ENCODE results near the gene TMEM120B. TPM values are rescaled to one million over a fixed set of nuclear protein-coding genes. Genes with fewer than 3 reads are reported as not detected.

TMEM120B gene
- total and polyA plus RNA-seq, 4 donors: 1.5 to 12.0 (median 9.1) TPM

GRCh38 chr12:121776190-121777098 lies 63.9 kb downstream of the TMEM120B start:
- ATAC-seq (ENCODE audit: low FRiP score): peak; percentile 73

GRCh38 chr12:121778567-121779421 lies 66.2 kb downstream of the TMEM120B start:
- intact Hi-C loops (cut with DNase I): loop anchor here (5.0 kb wide), 1 partner anchor 34 kb away; no protein-coding TSS in a partner anchor
- Histone ChIP-seq H3K4me3 (ENCODE audit: low read length in 2 of 2) (no peak overlapping the region), H3K36me3 (ENCODE audit: control insufficient read depth in 1 of 2, insufficient read depth in 2 of 2, low read length in 1 of 2) (no peaks in the 10 kb centered on the region), H3K4me1 (ENCODE audit: control insufficient read depth in 1 of 2, insufficient read depth in 2 of 2, low read length in 2 of 2) (no peaks in the 10 kb centered on the region), H3K9me3 (ENCODE audit: control insufficient read depth, low read length) (no peaks in the 10 kb centered on the region), H3K27me3 (ENCODE audit: control insufficient read depth in 1 of 2, insufficient read depth in 2 of 2, low read length in 1 of 2) (no peaks in the 10 kb centered on the region), H3K27ac (ENCODE audit: low read depth in 1 of 2, low read length in 2 of 2) (no peak overlapping the region)
- whole genome bisulfite sequencing, 2 donors: 80 to 83% methylated on average over 17 of the region's 17 CpGs
- ATAC-seq (ENCODE audit: low FRiP score) (no peak), DNase-seq (no peak)

More at GRCh38 chr12:121776190-121777098, 63.9 kb downstream of the TMEM120B start:
- peak; percentile 87 to 96 for DNase-seq
- Histone ChIP-seq H3K4me1 (ENCODE audit: control insufficient read depth in 1 of 2, insufficient read depth in 2 of 2, low read length in 2 of 2) (no peaks in the 10 kb centered on the region), H3K27ac (ENCODE audit: low read depth in 1 of 2, low read length in 2 of 2) (no peak overlapping the region), H3K36me3 (ENCODE audit: control insufficient read depth in 1 of 2, insufficient read depth in 2 of 2, low read length in 1 of 2) (no peaks in the 10 kb centered on the region), H3K27me3 (ENCODE audit: control insufficient read depth in 1 of 2, insufficient read depth in 2 of 2, low read length in 1 of 2) (no peaks in the 10 kb centered on the region), H3K9me3 (ENCODE audit: control insufficient read depth, low read length) (no peaks in the 10 kb centered on the region), H3K4me3 (ENCODE audit: low read length in 2 of 2) (no peak overlapping the region)
- 34 to 36% methylated on average over 24 of the region's 24 CpGs for WGBS, 2 donors
- intact Hi-C loops (cut with DNase I): loop anchor here (5.0 kb wide), 1 partner anchor 36 kb away; no protein-coding TSS in a partner anchor

GRCh38 chr12:121779422-121779895 lies 66.9 kb downstream of the TMEM120B start:
- ATAC-seq (ENCODE audit: low FRiP score) (no peak), DNase-seq (no peak)
- H3K27ac ChIP-seq (ENCODE audit: low read depth in 1 of 2, low read length in 2 of 2): no peak overlapping the region
- intact Hi-C loops (cut with DNase I): loop anchor here (5.0 kb wide), 1 partner anchor 33 kb away; no protein-coding TSS in a partner anchor
- H3K27me3 ChIP-seq (ENCODE audit: control insufficient read depth in 1 of 2, insufficient read depth in 2 of 2, low read length in 1 of 2): no peaks in the 10 kb centered on the region
- H3K4me1 ChIP-seq (ENCODE audit: control insufficient read depth in 1 of 2, insufficient read depth in 2 of 2, low read length in 2 of 2): no peaks in the 10 kb centered on the region
- H3K4me3 ChIP-seq (ENCODE audit: low read length in 2 of 2): no peak overlapping the region
- WGBS, 2 donors: 92 to 94% methylated on average over 17 of the region's 17 CpGs
- no peaks in the 10 kb centered on the region for H3K36me3 ChIP-seq (ENCODE audit: control insufficient read depth in 1 of 2, insufficient read depth in 2 of 2, low read length in 1 of 2)
- no peaks in the 10 kb centered on the region for H3K9me3 ChIP-seq (ENCODE audit: control insufficient read depth, low read length)

DNA sequence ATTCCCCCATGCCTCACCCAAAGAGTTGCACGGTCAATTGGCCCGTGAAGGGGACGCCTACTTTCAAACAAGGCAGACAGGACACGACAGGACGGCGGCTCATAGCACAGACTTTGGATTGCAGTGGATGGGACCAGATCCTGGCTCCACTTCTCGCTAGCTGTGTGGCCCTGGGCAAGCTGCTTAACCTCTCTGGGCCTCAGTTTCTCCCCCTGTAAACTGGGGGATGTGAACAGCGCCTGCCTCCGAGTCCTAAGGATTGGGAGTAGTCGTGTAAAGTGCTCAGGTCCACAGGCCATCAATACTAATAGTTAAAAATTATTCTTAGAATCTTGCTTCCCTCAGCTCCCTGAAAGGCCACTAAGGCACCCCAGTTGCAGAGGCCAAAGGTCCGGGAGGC lies 67.9 kb downstream of the TMEM120B start:
- no peak for DNase-seq
- no peak overlapping the region for H3K27ac ChIP-seq (ENCODE audit: low read depth in 1 of 2, low read length in 2 of 2)
- intact Hi-C loops (cut with DNase I): no loop called here

GRCh38 chr12:121781484-121781997 lies 69.0 kb downstream of the TMEM120B start:
- intact Hi-C loops (cut with DNase I): no loop called here
- H3K9me3 ChIP-seq (ENCODE audit: control insufficient read depth, low read length): no peaks in the 10 kb centered on the region
- H3K4me1 ChIP-seq (ENCODE audit: control insufficient read depth in 1 of 2, insufficient read depth in 2 of 2, low read length in 2 of 2): no peaks in the 10 kb centered on the region
- no peak for DNase-seq
- H3K27ac ChIP-seq (ENCODE audit: low read depth in 1 of 2, low read length in 2 of 2): no peak overlapping the region
- H3K27me3 ChIP-seq (ENCODE audit: control insufficient read depth in 1 of 2, insufficient read depth in 2 of 2, low read length in 1 of 2): no peaks in the 10 kb centered on the region
- H3K4me3 ChIP-seq (ENCODE audit: low read length in 2 of 2): no peak overlapping the region
- 24 to 52% methylated on average over 12 of the region's 12 CpGs for WGBS, 2 donors
- no peaks in the 10 kb centered on the region for H3K36me3 ChIP-seq (ENCODE audit: control insufficient read depth in 1 of 2, insufficient read depth in 2 of 2, low read length in 1 of 2)
- ATAC-seq (ENCODE audit: low FRiP score): no peak

More for the DNA sequence above, 67.9 kb downstream of the TMEM120B start:
- WGBS, 2 donors: 96% methylated on average over 11 of the region's 11 CpGs
- Histone ChIP-seq H3K9me3 (ENCODE audit: control insufficient read depth, low read length) (no peaks in the 10 kb centered on the region), H3K4me1 (ENCODE audit: control insufficient read depth in 1 of 2, insufficient read depth in 2 of 2, low read length in 2 of 2) (no peaks in the 10 kb centered on the region), H3K4me3 (ENCODE audit: low read length in 2 of 2) (no peak overlapping the region), H3K36me3 (ENCODE audit: control insufficient read depth in 1 of 2, insufficient read depth in 2 of 2, low read length in 1 of 2) (no peaks in the 10 kb centered on the region), H3K27me3 (ENCODE audit: control insufficient read depth in 1 of 2, insufficient read depth in 2 of 2, low read length in 1 of 2) (no peaks in the 10 kb centered on the region)
- no peak for ATAC-seq (ENCODE audit: low FRiP score)

DNA sequence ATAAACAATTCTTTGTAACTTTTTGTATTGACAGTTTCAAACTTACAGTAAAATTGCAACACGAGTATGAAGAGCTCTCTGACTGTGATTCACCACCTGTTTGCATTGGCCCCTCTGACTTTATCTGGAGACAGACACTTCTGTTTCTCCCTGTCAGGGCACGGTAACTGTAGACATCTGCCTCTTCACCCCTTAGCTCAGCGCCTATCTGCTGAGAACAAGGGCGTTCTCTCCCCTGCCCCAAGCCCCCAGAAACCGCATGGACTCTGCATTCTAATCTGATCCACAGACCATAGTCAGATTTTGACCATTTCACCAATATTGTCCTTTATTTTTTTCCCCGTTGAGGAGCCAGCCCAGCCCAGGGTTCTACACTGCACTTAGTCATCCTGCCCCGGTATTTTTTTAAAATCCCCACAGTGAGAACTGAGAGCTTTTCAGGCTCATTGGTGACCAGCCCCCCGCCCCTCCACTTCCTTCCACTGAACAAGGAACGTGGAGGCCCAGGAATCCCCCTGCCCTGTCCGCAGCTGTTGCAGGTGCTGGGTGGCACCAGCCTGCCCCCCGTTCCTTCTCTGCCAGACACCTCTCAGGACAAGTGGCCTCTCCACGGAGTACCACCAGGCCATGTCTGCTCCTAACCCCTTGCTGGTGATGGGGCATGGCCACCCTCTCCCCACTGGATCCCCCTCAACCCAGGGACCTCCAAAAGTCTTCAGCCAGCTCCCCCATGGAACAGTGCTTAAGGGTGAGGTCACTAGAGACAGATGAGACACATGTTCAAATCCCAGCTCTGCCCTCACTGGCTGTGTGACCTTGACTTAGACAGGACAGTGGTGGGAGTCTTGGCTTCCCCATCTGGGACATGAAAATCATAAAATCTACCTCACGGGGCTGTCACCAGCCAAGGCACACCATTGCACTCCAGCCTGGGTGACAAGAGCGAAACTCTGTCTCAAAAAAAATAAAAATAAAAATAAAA lies 69.7 kb downstream of the TMEM120B start:
- Histone ChIP-seq H3K4me1 (ENCODE audit: control insufficient read depth in 1 of 2, insufficient read depth in 2 of 2, low read length in 2 of 2) (no peaks in the 10 kb centered on the region), H3K36me3 (ENCODE audit: control insufficient read depth in 1 of 2, insufficient read depth in 2 of 2, low read length in 1 of 2) (no peaks in the 10 kb centered on the region), H3K27ac (ENCODE audit: low read depth in 1 of 2, low read length in 2 of 2) (no peak overlapping the region), H3K27me3 (ENCODE audit: control insufficient read depth in 1 of 2, insufficient read depth in 2 of 2, low read length in 1 of 2) (no peaks in the 10 kb centered on the region), H3K9me3 (ENCODE audit: control insufficient read depth, low read length) (no peaks in the 10 kb centered on the region), H3K4me3 (ENCODE audit: low read length in 2 of 2) (no peak overlapping the region)
- ATAC-seq (ENCODE audit: low FRiP score) (no peak), DNase-seq (no peak)
- intact Hi-C loops (cut with DNase I): no loop called here
- WGBS, 2 donors: 55 to 67% methylated on average over 14 of the region's 14 CpGs

GRCh38 chr12:121783766-121784165 lies 71.2 kb downstream of the TMEM120B start:
- DNase-seq (no peak), ATAC-seq (ENCODE audit: low FRiP score) (no peak)
- Histone ChIP-seq H3K27ac (ENCODE audit: low read depth in 1 of 2, low read length in 2 of 2) (no peak overlapping the region), H3K9me3 (ENCODE audit: control insufficient read depth, low read length) (no peaks in the 10 kb centered on the region), H3K27me3 (ENCODE audit: control insufficient read depth in 1 of 2, insufficient read depth in 2 of 2, low read length in 1 of 2) (no peaks in the 10 kb centered on the region), H3K4me3 (ENCODE audit: low read length in 2 of 2) (no peak overlapping the region), H3K4me1 (ENCODE audit: control insufficient read depth in 1 of 2, insufficient read depth in 2 of 2, low read length in 2 of 2) (no peaks in the 10 kb centered on the region), H3K36me3 (ENCODE audit: control insufficient read depth in 1 of 2, insufficient read depth in 2 of 2, low read length in 1 of 2) (no peaks in the 10 kb centered on the region)
- 71 to 77% methylated on average over 6 of the region's 6 CpGs for WGBS, 2 donors
- intact Hi-C loops (cut with DNase I): no loop called here

All from aorta (tissue), 5 donors.